ENCODE results near the gene SLC35G1. TPM values are rescaled to one million over a fixed set of nuclear protein-coding genes. Genes with fewer than 3 reads are reported as not detected.

Gene SLC35G1, protein sequence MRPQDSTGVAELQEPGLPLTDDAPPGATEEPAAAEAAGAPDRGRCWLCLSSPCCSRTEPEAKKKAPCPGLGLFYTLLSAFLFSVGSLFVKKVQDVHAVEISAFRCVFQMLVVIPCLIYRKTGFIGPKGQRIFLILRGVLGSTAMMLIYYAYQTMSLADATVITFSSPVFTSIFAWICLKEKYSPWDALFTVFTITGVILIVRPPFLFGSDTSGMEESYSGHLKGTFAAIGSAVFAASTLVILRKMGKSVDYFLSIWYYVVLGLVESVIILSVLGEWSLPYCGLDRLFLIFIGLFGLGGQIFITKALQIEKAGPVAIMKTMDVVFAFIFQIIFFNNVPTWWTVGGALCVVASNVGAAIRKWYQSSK
- under 1 TPM in 2 of 3 donors, not detected in 1; 0.63 to 0.78 TPM for polyA plus RNA-seq

DNA sequence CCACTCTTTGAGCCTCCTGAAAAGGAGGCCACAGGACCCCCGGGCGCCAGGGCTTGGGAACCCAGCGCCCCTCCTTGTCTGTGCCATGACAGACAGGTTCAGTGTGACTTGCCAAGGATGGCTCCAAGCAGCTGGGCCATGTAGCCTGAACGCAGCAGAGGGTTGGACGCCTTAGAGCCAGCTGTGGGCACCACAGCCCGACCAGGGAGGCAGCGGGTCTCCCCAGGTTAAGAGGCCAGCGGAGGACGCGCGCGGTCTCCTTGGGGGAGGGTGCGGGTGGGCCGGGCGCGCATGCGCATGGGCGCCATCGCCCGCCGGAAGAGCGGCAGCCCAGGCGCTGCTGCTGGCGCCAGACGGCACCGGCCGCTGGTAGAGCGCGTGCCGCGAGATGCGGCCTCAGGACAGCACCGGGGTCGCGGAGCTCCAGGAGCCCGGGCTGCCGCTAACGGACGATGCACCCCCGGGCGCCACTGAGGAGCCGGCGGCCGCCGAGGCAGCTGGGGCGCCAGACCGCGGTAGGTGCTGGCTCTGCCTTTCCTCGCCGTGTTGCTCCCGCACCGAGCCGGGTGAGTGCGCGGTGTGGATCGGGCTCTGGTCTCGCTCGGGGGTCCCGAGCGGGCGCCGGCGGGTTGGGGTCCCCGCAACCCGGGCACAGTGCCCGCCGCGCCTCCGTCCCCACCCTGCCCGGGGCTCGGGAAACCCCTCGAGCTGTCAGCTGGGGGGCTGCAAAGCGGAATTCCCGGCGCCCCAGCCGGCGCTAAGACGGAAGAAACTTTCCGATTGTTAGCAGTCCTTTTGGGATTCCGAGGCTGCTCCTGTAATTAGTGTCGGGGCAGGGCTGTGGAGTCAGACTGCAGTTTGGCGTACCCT lies at the start of gene SLC35G1:
SLC35G1 (plus strand) TSS at position 333 of the 870 bp plus-strand sequence; CDS start at position 389, 56 bp downstream.
- Mint-ChIP-seq H3K9me3 (no peaks in the 10 kb centered on the region), H3K36me3 (no peaks in the 10 kb centered on the region), H3K4me3 (peak within 1 kb of the TSS; percentile 76 to 84 (median 79)), H3K27me3 (ENCODE audit: low read depth in 3 of 3) (peaks cover 3 to 7% (median 7%) of the 10 kb centered on the region in 3 donors), H3K4me1 (peaks cover 15 to 20% of the 10 kb centered on the region in 2 donors), H3K27ac (peak within 1 kb of the TSS in 4 of 6 donors; percentile 31 to 65 (median 52))
- peak; percentile 30 to 61 (median 59) for DNase-seq

DNA sequence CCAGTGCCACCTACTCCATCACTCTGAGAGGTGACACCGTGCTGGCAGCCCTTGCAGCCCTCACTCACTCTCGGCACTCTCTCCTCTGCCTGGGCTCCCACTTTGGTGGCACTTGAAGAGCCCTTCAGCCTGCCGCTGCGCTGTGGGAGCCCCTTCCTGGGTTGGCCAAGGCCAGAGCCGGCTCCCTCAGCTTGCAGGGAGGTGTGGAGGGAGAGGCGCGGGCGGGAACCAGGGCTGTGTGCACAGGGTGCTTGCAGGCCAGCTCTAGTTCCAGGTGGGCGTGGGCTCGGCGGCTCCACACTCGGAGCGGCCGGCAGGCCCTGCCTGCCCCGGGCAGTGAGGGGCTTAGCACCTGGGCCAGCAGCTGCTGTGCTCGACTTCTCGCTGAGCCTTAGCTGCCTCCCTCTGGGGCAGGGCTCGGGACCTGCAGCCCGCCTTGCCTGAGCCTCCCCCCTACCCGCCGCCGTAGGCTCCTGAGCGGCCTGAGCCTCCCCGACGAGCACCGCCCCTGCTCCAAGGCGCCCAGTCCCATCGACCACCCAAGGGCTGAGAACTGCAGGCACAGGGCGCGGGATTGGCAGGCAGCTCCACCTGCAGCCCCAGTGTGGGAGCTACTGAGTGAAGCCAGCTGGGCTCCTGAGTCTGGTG lies 48.7 kb upstream of the SLC35G1 start:
- Mint-ChIP-seq H3K27me3 (ENCODE audit: low read depth in 3 of 3) (peaks cover 0 to 4% (median 0%) of the 10 kb centered on the region in 3 donors), H3K36me3 (no peaks in the 10 kb centered on the region), H3K27ac (no peak overlapping the region), H3K4me3 (no peak overlapping the region), H3K9me3 (no peaks in the 10 kb centered on the region), H3K4me1 (no peaks in the 10 kb centered on the region)
- DNase-seq: no peak

DNA sequence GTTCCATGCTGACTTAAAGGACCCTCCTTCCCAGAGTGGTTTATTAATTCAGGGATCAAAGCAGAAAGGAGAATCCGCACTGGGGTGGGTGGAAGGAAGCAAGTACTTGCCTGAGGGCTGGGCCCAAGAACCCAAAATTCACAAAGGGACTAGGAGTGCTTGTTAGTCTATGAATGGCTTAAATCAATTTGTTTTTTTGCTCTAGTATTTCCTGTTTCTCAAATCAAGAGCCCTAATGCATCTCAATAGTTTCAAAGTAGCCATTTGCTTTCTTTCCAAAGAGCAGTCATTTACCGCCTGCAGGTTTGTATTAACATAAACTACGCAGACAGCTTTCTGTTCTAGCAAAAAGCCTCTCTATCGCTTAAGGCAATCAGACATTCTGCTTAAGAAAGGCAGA lies 44.2 kb upstream of the SLC35G1 start:
- Mint-ChIP-seq H3K27me3 (ENCODE audit: low read depth in 3 of 3) (peaks cover 2 to 6% (median 3%) of the 10 kb centered on the region in 3 donors), H3K9me3 (no peaks in the 10 kb centered on the region), H3K4me1 (no peaks in the 10 kb centered on the region), H3K27ac (no peak overlapping the region), H3K4me3 (no peak overlapping the region), H3K36me3 (no peaks in the 10 kb centered on the region)
- DNase-seq: no peak

DNA sequence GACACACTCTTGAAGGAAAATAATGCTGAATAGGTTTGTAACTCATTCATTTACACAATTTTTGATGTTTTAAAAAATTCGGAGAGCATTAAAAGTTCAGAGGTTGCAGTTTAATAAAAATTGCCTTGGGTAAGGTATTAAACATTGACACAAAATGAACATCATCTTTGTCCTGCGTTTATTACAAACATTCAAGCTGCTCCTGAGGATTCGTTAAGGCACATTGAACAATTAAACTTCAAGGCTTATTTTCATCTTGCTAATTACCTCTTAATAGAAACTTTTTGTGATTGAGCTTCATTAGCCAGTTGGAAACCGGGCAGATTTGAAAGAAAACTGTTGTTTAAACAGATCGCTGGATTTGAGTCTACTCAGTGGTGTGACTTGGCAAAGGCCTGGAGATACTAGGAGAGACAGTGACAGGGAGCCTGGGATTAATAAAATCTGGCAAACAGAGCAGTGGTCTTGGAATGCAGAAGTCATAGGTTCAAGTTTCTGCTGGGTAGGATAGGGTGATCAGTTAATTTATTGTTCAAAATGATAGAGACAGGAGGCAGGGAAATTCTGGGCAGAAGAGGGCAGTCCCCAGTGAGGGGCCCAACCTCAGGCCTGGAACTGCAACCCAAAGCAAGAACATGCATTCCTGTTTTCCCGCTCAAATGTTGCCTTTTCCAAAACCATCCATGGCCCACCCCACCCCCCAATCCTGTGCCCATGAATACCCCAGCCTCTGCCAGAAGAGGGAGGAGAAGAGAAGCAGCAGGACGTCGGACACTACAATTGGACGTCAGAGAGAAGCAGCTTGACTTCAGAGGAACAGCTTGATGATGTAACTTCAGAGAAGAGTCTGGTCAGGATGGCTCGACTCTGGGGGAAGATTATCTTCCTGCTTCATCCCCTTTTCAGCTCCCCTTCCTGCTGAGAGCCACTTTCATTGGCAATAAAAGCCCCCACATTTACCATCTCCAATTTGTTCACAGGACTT lies 43.5 kb upstream of the SLC35G1 start:
- Mint-ChIP-seq H3K4me1 (no peaks in the 10 kb centered on the region), H3K27ac (no peak overlapping the region), H3K4me3 (no peak overlapping the region)

DNA sequence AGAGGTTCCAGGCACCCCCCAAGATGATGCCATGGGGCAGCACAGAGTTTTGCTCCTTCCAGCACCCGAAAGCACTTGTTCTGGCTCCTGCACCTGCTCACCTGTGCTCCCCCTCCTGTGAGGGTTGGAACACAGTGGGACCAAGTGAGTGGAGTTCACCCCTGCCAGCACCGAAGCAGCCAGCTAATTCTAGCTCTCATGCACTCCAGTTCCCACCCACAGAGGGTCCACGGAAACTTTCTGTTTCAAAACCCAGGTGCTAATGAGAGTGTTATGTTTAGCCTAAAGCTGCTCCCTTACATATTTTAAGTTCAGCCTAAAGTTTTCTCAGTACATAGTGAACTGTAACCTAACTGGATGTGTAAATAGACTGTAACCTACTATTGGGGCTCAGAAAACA lies 42.6 kb upstream of the SLC35G1 start:
- Mint-ChIP-seq H3K9me3 (no peaks in the 10 kb centered on the region), H3K27ac (no peak overlapping the region), H3K36me3 (no peaks in the 10 kb centered on the region), H3K4me3 (no peak overlapping the region), H3K27me3 (ENCODE audit: low read depth in 3 of 3) (peaks cover 2 to 6% (median 3%) of the 10 kb centered on the region in 3 donors), H3K4me1 (no peaks in the 10 kb centered on the region)
- DNase-seq: no peak

More for the DNA sequence above, 43.5 kb upstream of the SLC35G1 start:
- Mint-ChIP-seq H3K9me3 (no peaks in the 10 kb centered on the region), H3K36me3 (no peaks in the 10 kb centered on the region), H3K27me3 (ENCODE audit: low read depth in 3 of 3) (peaks cover 2 to 6% (median 3%) of the 10 kb centered on the region in 3 donors)
- no peak for DNase-seq

DNA sequence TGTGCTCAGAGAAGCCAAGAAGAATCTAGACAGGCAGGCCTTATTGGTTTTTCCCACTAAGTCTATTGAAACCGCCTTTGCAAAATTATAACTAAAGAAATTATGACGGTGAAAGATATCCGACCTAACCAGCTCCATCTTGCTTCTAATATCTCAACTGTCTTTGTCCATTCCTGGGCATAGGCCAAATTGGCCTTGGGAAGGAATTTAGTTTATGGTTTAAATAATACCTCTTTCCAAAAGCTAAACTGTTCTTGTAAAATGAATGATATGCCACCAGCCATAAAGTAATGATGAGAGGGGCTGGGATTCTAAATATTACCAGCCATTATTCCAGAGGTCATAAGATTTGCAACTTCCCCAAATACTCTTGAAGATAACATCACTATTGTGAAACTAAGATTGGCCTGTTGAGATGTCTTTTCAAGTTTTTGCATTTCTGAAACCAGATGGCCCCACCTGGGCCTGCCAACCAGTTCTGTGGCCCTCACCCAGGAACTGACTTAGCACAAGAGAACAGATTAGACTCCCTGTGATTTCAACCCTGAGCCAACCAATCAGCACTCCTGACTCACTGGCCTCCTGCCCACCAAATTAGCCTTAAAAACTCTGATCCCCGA lies 41.2 kb upstream of the SLC35G1 start:
- H3K4me3 Mint-ChIP-seq: no peak overlapping the region
- H3K27me3 Mint-ChIP-seq (ENCODE audit: low read depth in 3 of 3): peaks cover 2 to 3% (median 3%) of the 10 kb centered on the region in 3 donors
- no peaks in the 10 kb centered on the region for H3K9me3 Mint-ChIP-seq
- H3K36me3 Mint-ChIP-seq: no peaks in the 10 kb centered on the region
- H3K27ac Mint-ChIP-seq: no peak overlapping the region
- no peaks in the 10 kb centered on the region for H3K4me1 Mint-ChIP-seq
- no peak for DNase-seq

DNA sequence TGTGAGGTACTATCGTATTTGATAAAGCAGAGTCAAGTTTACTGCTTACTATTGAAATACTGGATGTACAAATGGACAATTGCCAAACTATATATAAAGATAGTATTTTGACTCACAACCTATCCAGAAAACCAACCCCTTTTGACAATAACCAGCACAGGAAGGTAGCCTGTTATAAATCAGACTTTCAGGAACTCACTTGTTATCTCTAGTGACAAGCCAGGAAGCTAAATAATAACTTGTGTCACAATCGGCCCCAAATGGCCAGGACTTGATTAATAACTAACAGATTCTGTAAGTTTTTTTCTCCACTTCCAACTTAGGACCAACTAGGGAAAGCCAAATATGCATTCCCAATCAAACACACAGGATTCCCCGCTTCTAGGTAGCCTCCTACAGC lies 38.8 kb upstream of the SLC35G1 start:
- no peak overlapping the region for H3K4me3 Mint-ChIP-seq
- DNase-seq: no peak
- H3K36me3 Mint-ChIP-seq: no peaks in the 10 kb centered on the region
- H3K9me3 Mint-ChIP-seq: no peaks in the 10 kb centered on the region
- H3K27ac Mint-ChIP-seq: no peak overlapping the region
- H3K27me3 Mint-ChIP-seq (ENCODE audit: low read depth in 3 of 3): peaks cover 2 to 3% (median 2%) of the 10 kb centered on the region in 3 donors
- H3K4me1 Mint-ChIP-seq: no peaks in the 10 kb centered on the region

DNA sequence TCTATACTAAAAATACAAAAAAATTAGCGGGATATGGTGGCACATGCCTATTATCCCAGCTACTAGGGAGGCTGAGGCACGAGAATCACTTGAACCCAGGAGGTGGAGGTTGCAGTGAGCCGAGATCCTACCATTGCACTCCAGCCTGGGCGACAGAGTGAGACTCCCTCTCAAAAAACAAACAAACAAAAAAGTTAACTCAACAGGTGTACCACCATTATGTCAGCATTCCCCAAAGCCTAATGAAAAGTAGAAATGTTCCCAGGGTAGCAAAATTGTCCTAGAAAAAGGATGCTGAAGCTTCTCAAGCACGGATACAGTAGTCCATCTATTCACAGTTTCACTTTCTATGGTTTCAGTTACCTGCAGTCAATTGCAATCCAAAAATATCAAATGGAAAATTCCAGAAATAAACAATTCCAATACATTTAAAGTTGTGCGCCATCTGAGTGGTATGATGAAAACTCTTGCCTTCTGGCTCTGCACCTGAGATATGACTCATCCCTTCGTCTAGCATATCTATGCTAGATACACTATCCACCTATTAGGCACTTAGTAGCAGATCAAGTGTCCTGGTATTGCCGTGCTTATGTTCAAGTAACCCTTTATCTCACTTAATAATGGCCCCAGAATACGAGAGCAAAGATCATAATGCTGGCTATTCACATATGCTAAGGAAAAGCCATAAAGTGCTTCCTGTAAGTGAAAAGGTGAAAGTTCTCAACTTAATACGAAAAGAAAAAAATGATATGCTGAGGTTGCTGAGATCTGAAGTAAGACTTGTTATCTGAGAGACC lies 37.2 kb upstream of the SLC35G1 start:
- Mint-ChIP-seq H3K4me1 (no peaks in the 10 kb centered on the region), H3K27ac (no peak overlapping the region), H3K36me3 (no peaks in the 10 kb centered on the region), H3K27me3 (ENCODE audit: low read depth in 3 of 3) (peaks cover 2 to 3% (median 2%) of the 10 kb centered on the region in 3 donors), H3K9me3 (peaks cover 0 to 3% (median 0%) of the 10 kb centered on the region in 6 donors), H3K4me3 (no peak overlapping the region)
- DNase-seq: no peak

DNA sequence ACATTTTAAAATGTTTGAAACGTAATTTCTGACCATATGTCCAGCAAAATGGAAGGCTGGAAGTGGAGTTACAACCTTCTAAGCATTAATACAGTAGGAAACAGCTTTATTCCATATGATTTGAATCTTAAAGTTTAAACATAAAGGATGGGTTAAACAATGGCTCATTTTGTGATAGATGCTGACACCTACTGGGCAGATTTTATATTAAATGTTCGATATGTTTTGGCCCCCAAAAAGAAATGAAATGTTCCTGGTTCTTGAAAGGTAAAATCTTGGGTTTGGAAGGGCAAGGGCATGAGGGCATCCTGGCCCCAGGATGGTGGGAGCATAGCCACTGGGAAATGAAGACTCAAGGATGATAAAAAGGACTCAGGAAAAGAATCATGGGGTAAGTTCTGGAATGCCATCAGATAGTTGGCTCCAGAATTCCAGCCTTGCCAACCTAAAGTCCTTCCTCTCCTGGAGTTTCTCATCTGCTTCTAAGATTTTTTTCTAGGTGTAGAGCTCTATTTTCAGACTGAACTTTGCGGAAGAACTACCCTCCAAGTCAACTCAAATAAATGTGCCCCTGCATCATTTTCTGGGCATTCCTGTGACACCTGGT lies 34.6 kb upstream of the SLC35G1 start:
- H3K4me1 Mint-ChIP-seq: no peaks in the 10 kb centered on the region
- peaks cover 0 to 3% (median 0%) of the 10 kb centered on the region in 6 donors for H3K9me3 Mint-ChIP-seq
- no peaks in the 10 kb centered on the region for H3K27me3 Mint-ChIP-seq (ENCODE audit: low read depth in 3 of 3)
- no peak for DNase-seq
- H3K4me3 Mint-ChIP-seq: no peak overlapping the region
- no peak overlapping the region for H3K27ac Mint-ChIP-seq
- H3K36me3 Mint-ChIP-seq: no peaks in the 10 kb centered on the region

DNA sequence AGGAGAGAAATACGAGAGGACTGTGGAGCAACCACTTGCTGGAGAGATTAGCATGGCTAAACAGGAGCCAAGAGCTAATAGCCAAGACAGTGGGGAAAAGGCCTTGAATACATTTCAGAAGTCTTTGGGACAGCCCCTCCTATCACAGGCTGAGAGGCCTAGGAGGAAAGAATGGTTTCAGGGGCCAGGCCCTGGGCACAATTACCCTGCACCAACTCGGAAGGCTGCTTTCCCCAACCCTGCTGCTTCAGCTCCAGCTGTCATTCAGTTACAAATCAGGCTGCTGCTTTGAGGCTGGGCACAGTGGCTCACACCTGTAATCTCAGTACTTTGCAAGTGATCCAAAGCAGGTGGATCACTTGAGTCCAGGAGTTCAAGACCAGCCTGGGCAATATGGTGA lies 32.0 kb upstream of the SLC35G1 start:
- peaks cover 0 to 2% (median 0%) of the 10 kb centered on the region in 3 donors for H3K27me3 Mint-ChIP-seq (ENCODE audit: low read depth in 3 of 3)
- H3K4me3 Mint-ChIP-seq: no peak overlapping the region
- peaks cover 0 to 3% (median 0%) of the 10 kb centered on the region in 6 donors for H3K9me3 Mint-ChIP-seq
- H3K27ac Mint-ChIP-seq: no peak overlapping the region
- H3K36me3 Mint-ChIP-seq: no peaks in the 10 kb centered on the region
- H3K4me1 Mint-ChIP-seq: no peaks in the 10 kb centered on the region
- no peak for DNase-seq

DNA sequence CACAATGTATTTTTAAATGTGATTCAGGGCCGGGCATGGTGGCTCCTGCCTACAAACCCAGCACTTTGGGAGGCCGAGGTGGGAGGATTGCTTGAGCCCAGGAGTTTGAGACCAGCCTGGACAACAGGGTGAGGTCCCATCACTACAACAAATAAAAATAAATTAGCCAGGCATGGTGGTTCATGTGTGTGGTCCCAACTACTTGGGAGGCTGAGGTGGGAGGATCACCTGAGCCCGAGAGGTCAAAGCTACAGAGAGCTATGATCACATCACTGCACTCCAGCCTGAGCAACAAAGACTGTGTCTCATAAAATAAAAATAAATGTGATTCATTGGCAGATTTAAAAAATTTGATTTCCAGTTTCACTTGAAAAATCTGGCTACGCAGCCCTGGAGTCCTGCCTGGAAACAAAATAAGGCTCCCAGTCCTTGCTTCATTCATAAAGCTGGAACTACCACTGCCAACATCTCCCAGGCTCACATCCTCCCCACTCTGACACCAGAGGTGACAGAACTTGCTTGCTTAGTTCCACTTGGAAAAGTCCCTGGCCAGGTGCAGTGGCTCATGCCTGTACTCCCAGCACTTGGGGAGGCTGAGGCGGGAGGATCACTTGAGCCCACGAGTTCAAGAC lies 27.9 kb upstream of the SLC35G1 start:
- Mint-ChIP-seq H3K4me1 (no peaks in the 10 kb centered on the region), H3K27ac (no peak overlapping the region), H3K27me3 (ENCODE audit: low read depth in 3 of 3) (peaks cover 0 to 6% (median 6%) of the 10 kb centered on the region in 3 donors), H3K9me3 (no peaks in the 10 kb centered on the region), H3K36me3 (no peaks in the 10 kb centered on the region), H3K4me3 (no peak overlapping the region)
- no peak for DNase-seq

All from immature natural killer cell (primary cell).